ENCODE results near the gene AQP6.

Gene AQP6

DNA sequence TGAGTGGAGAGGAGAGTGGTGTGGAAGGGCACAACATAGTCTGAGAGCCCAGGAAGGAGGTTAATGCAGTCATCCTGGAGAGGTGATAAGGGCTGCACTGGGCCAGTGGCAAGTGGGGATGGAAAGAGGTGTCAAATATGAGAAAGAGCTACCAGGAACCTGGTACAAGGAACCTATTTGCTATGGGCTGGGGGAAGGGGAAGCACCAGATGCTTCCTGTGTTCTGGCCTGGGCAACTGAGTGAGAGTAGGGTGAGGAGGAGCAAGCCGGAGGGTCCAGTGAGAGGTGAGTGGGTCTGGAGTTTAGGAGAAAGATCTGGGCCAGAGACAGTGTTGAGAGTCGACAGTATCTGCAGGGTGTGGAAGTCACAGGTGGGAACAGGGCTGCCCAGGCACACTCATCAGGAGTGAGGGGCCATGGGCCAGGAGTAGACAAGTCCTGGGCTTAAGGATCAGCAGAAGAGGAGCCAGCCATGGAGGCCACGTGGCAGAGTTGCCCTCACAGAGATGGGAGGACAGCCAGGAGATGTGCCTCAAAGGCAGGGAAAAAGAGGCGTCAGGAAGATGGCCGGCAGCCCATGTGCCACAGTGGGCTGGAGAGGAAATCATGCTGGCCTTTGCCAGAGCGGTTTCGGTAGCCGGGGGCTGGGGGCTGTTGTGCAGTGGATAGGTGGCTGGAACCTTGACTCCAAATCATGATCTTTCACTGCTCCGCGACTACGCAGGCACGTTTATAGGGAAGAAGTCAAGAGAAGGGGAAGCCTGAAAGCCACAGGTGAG is 2.9 kb upstream of the AQP6 start:
- TF ChIP-seq, protein P1, sequence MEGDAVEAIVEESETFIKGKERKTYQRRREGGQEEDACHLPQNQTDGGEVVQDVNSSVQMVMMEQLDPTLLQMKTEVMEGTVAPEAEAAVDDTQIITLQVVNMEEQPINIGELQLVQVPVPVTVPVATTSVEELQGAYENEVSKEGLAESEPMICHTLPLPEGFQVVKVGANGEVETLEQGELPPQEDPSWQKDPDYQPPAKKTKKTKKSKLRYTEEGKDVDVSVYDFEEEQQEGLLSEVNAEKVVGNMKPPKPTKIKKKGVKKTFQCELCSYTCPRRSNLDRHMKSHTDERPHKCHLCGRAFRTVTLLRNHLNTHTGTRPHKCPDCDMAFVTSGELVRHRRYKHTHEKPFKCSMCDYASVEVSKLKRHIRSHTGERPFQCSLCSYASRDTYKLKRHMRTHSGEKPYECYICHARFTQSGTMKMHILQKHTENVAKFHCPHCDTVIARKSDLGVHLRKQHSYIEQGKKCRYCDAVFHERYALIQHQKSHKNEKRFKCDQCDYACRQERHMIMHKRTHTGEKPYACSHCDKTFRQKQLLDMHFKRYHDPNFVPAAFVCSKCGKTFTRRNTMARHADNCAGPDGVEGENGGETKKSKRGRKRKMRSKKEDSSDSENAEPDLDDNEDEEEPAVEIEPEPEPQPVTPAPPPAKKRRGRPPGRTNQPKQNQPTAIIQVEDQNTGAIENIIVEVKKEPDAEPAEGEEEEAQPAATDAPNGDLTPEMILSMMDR (IDR thresholded peaks at IDR 0.05; ENCODE audit: low read depth, low read length, missing control alignments) = no peak
- no peak for DNase-seq (ENCODE audit: extremely low read depth, low read depth)
- no peak overlapping the region for H3K4me3 ChIP-seq (replicated peaks; ENCODE audit: low read depth, low read length)

DNA sequence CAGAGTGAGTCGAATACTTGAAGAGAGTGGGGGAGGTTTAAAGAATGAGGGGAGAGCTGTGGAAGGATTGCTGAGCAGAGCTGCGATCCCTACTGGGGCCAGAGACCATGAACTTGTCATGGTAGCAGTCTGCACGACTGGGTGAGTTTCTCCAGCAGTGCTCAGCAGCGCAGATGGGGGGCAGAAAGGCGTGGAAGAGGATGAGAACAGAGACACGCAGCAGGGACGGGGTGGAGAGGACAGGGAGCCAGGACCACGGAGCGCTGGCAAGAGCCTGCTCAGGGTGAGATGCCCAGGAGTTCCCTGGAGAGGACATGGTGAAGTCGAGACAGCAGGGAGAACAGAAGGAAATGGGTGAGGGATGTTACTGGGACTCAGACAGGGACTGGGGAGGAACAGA is 2.1 kb upstream of the AQP6 start:
- no peak for DNase-seq (ENCODE audit: extremely low read depth, low read depth)
- TF ChIP-seq, protein P1 (IDR thresholded peaks at IDR 0.05; ENCODE audit: low read depth, low read length, missing control alignments) = no peak
- no peak overlapping the region for H3K4me3 ChIP-seq (replicated peaks; ENCODE audit: low read depth, low read length)

DNA sequence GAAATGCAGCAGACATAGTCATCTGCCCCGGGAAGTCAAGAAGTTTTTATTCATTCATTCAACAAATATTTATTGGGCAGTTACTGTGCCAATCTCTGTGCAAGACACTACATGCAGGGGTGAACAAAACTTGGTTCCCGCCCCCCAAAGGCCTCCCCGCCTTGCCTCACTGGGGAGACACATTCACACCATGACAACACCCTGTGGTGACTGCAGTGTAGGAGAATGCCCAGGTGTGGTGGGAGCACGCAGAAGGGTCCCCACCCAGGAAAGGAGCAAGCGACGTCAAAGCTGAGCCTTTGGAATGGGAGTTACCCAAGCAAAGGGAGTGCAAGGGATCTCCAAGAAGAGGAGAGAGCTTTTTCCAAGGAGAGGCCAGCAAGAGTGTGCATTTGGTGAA is 1.6 kb upstream of the AQP6 start:
- H3K4me3 ChIP-seq (replicated peaks; ENCODE audit: low read depth, low read length) = no peak overlapping the region
- no peak for DNase-seq (ENCODE audit: extremely low read depth, low read depth)
- TF ChIP-seq, protein P1 (IDR thresholded peaks at IDR 0.05; ENCODE audit: low read depth, low read length, missing control alignments) = no peak

DNA sequence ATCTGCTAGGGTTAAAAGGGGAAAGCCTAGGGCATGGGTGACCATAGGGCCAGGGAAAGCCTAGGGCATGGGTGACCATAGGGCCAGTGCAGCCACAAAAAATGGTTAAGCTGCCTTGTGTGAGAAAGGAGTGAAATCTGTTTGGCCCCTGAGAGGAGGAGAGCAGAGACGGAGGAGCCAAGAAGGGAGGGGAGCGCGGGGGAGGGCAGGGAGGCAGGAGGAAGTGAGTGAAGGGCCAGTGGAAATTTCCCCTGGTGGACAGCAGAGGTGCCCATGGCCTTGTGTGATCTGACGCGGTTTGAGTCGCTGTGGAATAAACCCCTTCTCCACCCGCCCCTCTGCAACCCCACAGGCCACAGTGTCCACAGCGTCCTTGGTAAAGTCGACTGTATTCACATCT is 618 bp upstream of the AQP6 start:
- no peak for DNase-seq (ENCODE audit: extremely low read depth, low read depth)
- TF ChIP-seq, protein P1 (IDR thresholded peaks at IDR 0.05; ENCODE audit: low read depth, low read length, missing control alignments) = no peak
- H3K4me3 ChIP-seq (replicated peaks; ENCODE audit: low read depth, low read length) = no peak overlapping the region

DNA sequence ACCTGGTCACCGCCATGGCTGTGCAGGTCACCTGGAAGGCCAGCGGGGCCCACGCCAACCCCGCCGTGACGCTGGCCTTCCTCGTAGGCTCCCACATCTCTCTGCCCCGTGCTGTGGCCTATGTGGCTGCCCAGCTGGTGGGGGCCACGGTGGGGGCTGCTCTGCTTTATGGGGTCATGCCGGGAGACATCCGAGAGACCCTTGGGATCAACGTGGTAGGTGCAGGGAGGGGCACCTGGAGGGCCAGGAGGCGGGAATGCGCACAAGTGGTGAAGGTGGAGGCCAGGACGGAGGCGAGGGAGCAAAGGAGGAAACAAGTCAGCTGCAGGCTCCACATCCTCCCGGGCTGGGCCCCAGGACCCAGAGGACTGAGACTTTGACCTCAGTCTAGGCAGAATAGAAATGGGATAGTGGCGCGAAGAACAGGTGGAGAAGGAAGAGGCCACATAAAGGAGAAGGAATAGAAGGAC is 649 bp downstream of the AQP6 start:
- no peak overlapping the region for H3K4me3 ChIP-seq (replicated peaks; ENCODE audit: low read depth, low read length)
- TF ChIP-seq, protein P1 (IDR thresholded peaks at IDR 0.05; ENCODE audit: low read depth, low read length, missing control alignments) = no peak
- DNase-seq (ENCODE audit: extremely low read depth, low read depth) = no peak

DNA sequence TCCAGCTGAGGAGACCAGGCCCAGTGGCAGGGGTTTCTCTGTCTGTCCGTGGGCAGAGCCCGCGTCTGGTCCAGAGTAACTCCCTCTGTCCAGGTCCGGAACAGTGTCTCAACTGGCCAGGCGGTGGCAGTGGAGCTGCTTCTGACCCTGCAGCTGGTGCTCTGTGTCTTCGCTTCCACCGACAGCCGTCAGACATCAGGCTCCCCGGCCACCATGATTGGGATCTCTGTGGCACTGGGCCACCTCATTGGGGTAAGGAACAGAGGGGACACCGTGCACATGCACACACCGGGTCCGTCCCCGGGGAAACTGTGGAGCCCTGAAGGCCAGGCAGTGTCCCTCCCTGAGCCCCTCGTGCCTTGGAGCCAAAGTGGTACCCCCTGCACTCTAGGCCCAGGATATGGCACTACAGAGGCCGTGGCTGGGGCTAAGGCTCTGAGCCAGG is 1.5 kb downstream of the AQP6 start:
- TF ChIP-seq, protein P1 (IDR thresholded peaks at IDR 0.05; ENCODE audit: low read depth, low read length, missing control alignments) = peak; percentile 48
- peak; percentile 9 for DNase-seq (ENCODE audit: extremely low read depth, low read depth)
- no peak overlapping the region for H3K4me3 ChIP-seq (replicated peaks; ENCODE audit: low read depth, low read length)

Measured in HFF-Myc (cell line).